DOHH2 (cell line): ENCODE results near the gene SLCO1B1.
"Not testable (repeated sequence)": the region's sequence is repeated elsewhere in the genome, so short reads cannot be mapped to it uniquely, and the experiment has no call there.

Source experiments
- H3F3A ChIP-seq: fragments of 200-600 bp; sonication (generic), shearing (Covaris generic); 2 replicates; pipeline ENCODE4 v1.6.0; 2016; ENCODE audit warnings: antibody characterized with exemption, mild to moderate bottlenecking; ENCODE audit not compliant: control insufficient read depth, insufficient read depth
- H3K27ac ChIP-seq: fragments of 200-600 bp; sonication (generic); 2 replicates; pipeline ENCODE4 v1.5.1; 2014; ENCODE audit warnings: low read depth, mild to moderate bottlenecking, low read length, moderate library complexity
- H3K27me3 ChIP-seq: fragments of 200-600 bp; sonication (generic); 2 replicates; pipeline ENCODE4 v1.6.1; 2014; ENCODE audit warnings: mild to moderate bottlenecking, low read length, mixed read lengths; ENCODE audit not compliant: control insufficient read depth
- H3K36me3 ChIP-seq: fragments of 200-600 bp; sonication (generic); 2 replicates; pipeline ENCODE4 v1.6.1; 2014; ENCODE audit warnings: mild to moderate bottlenecking, low read length, moderate library complexity, mixed read lengths; ENCODE audit not compliant: control insufficient read depth
- H3K4me1 ChIP-seq: fragments of 200-600 bp; sonication (generic); 2 replicates; pipeline ENCODE4 v1.6.1; 2014; ENCODE audit warnings: mild to moderate bottlenecking, low read length, mixed read lengths; ENCODE audit not compliant: control insufficient read depth
- H3K4me2 ChIP-seq: fragments of 200-600 bp; sonication (generic); 2 replicates; pipeline ENCODE4 v1.6.0; 2014; ENCODE audit warnings: mild to moderate bottlenecking, low read length, moderate library complexity
- H3K4me3 ChIP-seq: fragments of 200-600 bp; sonication (generic); 2 replicates; pipeline ENCODE4 v1.5.1; 2014; ENCODE audit warnings: mild to moderate bottlenecking, low read length, mixed read lengths
- H3K79me2 ChIP-seq: fragments of 200-600 bp; sonication (generic); 2 replicates; pipeline ENCODE4 v1.6.1; 2014; ENCODE audit warnings: mild to moderate bottlenecking, low read length, mixed read lengths; ENCODE audit not compliant: control insufficient read depth
- H3K9me2 ChIP-seq: fragments of 200-600 bp; sonication (generic); replicated peaks from 2 replicates; pipeline ENCODE4 v1.6.1; 2014; ENCODE audit warnings: mild to moderate bottlenecking, low read length, mixed read lengths; ENCODE audit not compliant: control insufficient read depth
- H3K9me3 ChIP-seq: fragments of 200-600 bp; sonication (generic); 2 replicates; pipeline ENCODE4 v1.6.1; 2014; ENCODE audit warnings: antibody characterized with exemption, low read length, mixed read lengths; ENCODE audit not compliant: control insufficient read depth, insufficient read depth
- H4K20me1 ChIP-seq: fragments of 200-600 bp; sonication (generic); 2 replicates; pipeline ENCODE4 v1.6.0; 2014; ENCODE audit warnings: low read depth, mild to moderate bottlenecking, antibody characterized with exemption, low read length, moderate library complexity; ENCODE audit not compliant: control insufficient read depth, insufficient read depth
- CTCF ChIP-seq: fragments of 200-600 bp; sonication (generic); IDR thresholded peaks from one replicate; pipeline ENCODE4 v1.5.1; 2014; ENCODE audit warnings: antibody characterized with exemption, mild to moderate bottlenecking, low read depth, low read length; ENCODE audit not compliant: poor library complexity, severe bottlenecking
- EZH2phosphoT487 ChIP-seq: fragments of 200-600 bp; sonication (generic); IDR thresholded peaks from 2 replicates; pipeline ENCODE4 v1.6.1; 2017; ENCODE audit warnings: borderline replicate concordance, mild to moderate bottlenecking, antibody characterized with exemption, low read length, moderate library complexity, mixed read lengths

Gene SLCO1B1

GRCh38 chr12:21172079-21172478, 41.1 kb downstream of the SLCO1B1 start:
- Histone ChIP-seq H3K4me3 (no peak overlapping the region), H3K4me2 (no peak overlapping the region), H3K4me1 (no peaks in the 10 kb centered on the region), H3K27me3 (no peaks in the 10 kb centered on the region), H3K27ac (no peak overlapping the region), H3F3A (no peaks in the 10 kb centered on the region), H4K20me1 (no peaks in the 10 kb centered on the region), H3K9me3 (no peaks in the 10 kb centered on the region), H3K9me2 (no peaks in the 10 kb centered on the region), H3K79me2 (no peaks in the 10 kb centered on the region), H3K36me3 (no peaks in the 10 kb centered on the region)
- TF ChIP-seq EZH2phosphoT487 (no peak), CTCF (no peak)

- H3K9me3 ChIP-seq = no peaks in the 10 kb centered on the region
- no peak for TF ChIP-seq EZH2phosphoT487
- TF ChIP-seq CTCF = no peak
- H3F3A ChIP-seq = no peaks in the 10 kb centered on the region
- H3K4me3 ChIP-seq = no peak overlapping the region
- H3K9me2 ChIP-seq = no peaks in the 10 kb centered on the region
- H3K36me3 ChIP-seq = no peaks in the 10 kb centered on the region
- H3K27ac ChIP-seq = no peak overlapping the region
- no peaks in the 10 kb centered on the region for H4K20me1 ChIP-seq
- no peaks in the 10 kb centered on the region for H3K4me1 ChIP-seq
- no peaks in the 10 kb centered on the region for H3K27me3 ChIP-seq
- H3K4me2 ChIP-seq = no peak overlapping the region
- H3K79me2 ChIP-seq = no peaks in the 10 kb centered on the region
These were observed 52.8 kb downstream of the SLCO1B1 start for GRCh38 chr12:21183721-21184275.

- Histone ChIP-seq H3F3A (no peaks in the 10 kb centered on the region), H3K9me2 (no peaks in the 10 kb centered on the region)
These were observed 59.0 kb downstream of the SLCO1B1 start for GRCh38 chr12:21190016-21190415.

GRCh38 chr12:21214433-21214832, 83.4 kb downstream of the SLCO1B1 start:
- not testable (repeated sequence) for H3K27ac ChIP-seq, H3K9me3 ChIP-seq, H3K4me3 ChIP-seq, H3K9me2 ChIP-seq, H3K4me2 ChIP-seq, H4K20me1 ChIP-seq, H3K79me2 ChIP-seq, H3K27me3 ChIP-seq, H3K36me3 ChIP-seq, H3F3A ChIP-seq, H3K4me1 ChIP-seq

More at GRCh38 chr12:21190016-21190415, 59.0 kb downstream of the SLCO1B1 start:
- no peak for TF ChIP-seq CTCF
- TF ChIP-seq EZH2phosphoT487 = no peak
- Histone ChIP-seq H3K79me2 (no peaks in the 10 kb centered on the region), H3K4me3 (no peak overlapping the region), H3K27me3 (no peaks in the 10 kb centered on the region), H3K36me3 (no peaks in the 10 kb centered on the region), H3K9me3 (no peaks in the 10 kb centered on the region), H3K27ac (no peak overlapping the region), H3K4me1 (no peaks in the 10 kb centered on the region), H4K20me1 (no peaks in the 10 kb centered on the region), H3K4me2 (no peak overlapping the region)
